Fibroblast of skin of left biceps (primary cell): ENCODE data around the gene ZFP92.

ENCODE experiments used
- DNase-seq, 2 experiments: peaks; one replicate each; pipeline ENCODE4 v3.0.0-alpha.2; 2013; ENCODE audit warnings: low read depth in 2 of 2

Gene ZFP92

DNA sequence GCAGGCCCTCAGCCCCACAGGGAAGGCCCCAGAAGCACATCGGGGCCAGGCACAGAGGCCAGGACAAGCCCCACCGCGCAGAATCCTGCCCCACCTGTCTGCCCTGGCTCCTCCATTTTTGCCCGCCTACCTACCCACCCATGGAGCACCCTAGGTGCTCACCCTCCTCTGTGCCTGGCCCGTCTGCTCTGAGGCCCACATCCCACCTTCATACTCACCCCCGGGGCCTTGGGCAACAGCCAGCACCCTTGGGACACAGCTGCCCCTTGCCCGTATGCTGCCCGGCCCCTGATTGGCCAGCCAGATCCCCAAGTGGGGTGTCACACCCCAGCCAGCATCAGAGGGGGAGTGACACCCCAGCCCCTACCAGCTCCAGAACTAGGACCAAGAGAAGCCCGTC lies 45.4 kb downstream of the ZFP92 start:
- no peak for DNase-seq

DNA sequence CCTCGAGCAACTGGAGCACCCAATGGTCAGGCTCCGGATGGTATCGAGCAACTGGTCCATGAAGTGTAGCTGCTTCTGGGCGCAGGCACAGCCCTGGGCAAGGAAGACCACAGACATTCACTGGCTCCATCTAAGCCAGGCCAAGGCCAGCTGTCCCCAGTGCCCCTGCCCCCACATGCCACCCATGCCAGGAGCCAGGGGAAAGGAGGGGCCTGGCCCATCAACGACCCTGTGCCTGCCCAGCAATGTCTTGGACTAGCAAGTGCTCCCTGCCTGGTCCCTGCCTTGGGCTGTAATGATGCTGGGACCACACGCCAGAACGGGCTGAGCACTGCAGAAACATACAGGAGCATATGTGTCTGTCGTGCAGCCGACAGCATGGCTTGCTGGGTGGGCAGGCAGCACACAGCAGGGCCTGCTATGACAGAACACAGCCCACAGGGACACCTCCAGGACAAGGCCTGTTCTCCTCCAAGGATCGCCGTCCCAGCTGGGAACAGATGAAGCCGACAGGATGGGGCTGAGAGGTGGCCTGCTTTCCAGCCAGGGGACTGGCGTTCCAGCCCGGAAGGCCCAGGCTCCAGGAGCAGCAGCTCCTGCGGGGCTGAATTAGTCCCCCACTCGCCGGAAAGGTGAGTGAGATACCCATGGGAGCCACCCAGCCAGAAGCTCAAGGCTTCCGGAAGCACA lies 46.0 kb downstream of the ZFP92 start:
- no peak for DNase-seq

DNA sequence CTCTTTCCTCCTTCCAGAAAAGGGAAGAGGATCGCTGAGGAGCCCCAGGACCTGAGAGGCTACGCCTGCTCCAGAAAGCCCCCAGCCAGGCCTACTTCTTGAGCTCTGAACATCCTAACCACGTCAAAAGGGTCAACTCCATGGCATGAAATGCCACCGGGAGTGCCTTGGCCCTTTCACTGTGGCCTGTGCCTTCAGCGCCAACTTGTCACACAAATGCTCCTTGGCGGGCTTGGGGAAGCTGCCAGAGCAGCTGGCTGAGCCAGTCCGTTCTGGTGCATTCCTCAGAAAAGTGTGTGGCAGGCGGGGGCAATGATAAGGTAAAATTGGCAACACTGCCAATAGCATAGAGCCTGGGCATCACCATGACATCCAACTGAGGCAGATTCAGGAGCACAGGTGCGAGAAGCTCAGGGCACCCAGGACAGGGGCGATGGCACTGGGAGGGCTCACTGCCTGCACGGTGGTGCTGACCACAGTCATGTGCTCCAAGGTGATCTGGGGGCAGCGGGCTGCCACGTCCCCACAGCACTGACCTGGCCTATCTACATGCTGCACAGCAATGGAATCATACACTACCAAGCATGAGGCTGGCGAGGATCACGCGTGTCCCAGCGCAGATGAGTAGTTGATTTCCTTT lies 46.7 kb downstream of the ZFP92 start:
- no peak for DNase-seq

DNA sequence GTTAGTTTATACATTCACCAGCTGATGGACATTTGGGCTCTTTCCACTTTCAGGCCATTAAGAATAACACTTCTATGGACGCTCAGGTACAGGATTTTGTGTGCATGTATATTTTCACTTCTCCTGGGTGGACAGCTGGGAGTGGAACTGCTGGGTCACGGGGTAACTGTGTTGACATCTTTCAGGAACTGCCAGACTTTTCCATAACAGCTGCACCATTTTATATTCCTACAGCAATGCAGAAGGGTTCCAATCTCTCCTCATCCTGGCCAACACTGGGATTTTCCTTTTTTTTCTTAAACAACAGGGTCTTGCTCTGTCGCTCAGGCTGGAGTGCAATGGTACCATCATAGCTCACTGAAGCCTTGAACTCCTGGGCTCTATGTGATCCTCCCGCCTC lies 47.2 kb downstream of the ZFP92 start:
- no peak for DNase-seq

DNA sequence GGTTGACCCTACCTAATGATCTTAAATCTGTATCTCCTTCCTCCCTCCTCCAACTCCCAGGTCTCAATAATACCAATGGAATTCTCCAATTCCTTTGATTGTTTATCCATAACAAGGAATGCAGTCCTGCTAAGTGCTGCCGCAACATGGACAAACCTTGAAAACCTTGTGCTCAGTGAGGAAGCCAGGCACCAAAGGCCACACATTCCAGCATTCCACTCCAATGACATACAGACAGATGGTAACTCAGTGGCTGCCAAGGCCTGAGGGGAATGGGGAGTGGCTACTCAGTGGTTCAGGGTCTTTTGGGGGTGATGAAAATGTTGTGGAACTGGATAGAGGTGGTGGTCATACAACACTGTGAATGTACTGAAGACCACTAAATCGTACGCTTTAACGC lies 48.7 kb downstream of the ZFP92 start:
- DNase-seq, result no peak

DNA sequence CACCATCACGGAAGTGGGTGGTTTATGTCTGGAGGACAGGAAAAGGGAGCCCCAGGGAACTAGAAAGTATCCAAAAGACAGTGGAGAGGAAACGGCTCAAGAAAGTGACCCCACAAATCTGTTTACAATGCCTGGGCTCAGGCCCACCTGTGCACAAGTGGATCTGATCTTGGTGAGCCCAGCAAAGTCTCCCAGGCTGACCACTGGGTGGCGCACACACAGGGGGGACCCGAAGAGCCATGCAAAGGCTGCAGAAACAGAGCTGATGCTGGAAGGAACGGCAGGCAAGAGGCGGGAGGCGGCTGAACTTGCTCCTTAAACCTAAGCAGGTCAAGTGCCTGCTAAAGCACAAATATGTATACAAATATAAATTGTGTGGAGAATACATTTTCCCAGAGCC lies 49.6 kb downstream of the ZFP92 start:
- no peak for DNase-seq
